Nephron progenitor cell (in vitro differentiated cells): ENCODE measurements around the gene ELOVL7.

Experiments used
- DNase-seq: peaks from one replicate; pipeline ENCODE4 v3.0.0; 2021
- H3K27ac Mint-ChIP-seq: 2 replicates; pipeline ENCODE4 v1.8.0; 2021; ENCODE audit warnings: mild to moderate bottlenecking, moderate library complexity, mixed read lengths
- H3K27me3 Mint-ChIP-seq: 2 replicates; pipeline ENCODE4 v1.8.0; 2021; ENCODE audit warnings: mild to moderate bottlenecking, low read depth, mixed read lengths; ENCODE audit not compliant: poor library complexity
- H3K36me3 Mint-ChIP-seq: 2 replicates; pipeline ENCODE4 v1.8.0; 2021; ENCODE audit warnings: low read depth, mixed read lengths
- H3K4me1 Mint-ChIP-seq: 2 replicates; pipeline ENCODE4 v1.8.0; 2021; ENCODE audit warnings: mixed read lengths
- H3K4me3 Mint-ChIP-seq: 2 replicates; pipeline ENCODE4 v1.8.0; 2021; ENCODE audit warnings: mild to moderate bottlenecking, moderate library complexity, mixed read lengths
- H3K9me3 Mint-ChIP-seq: 2 replicates; pipeline ENCODE4 v1.8.0; 2021; ENCODE audit warnings: mild to moderate bottlenecking, moderate library complexity, mixed read lengths
- CTCF ChIP-seq: fragments of 200-600 bp; sonication (generic); IDR thresholded peaks from 2 replicates; pipeline ENCODE4 v1.5.0; 2021; ENCODE audit warnings: antibody characterized with exemption

Gene ELOVL7

GRCh38 chr5:60827201-60827600 is 16.9 kb downstream of the ELOVL7 start:
- Mint-ChIP-seq H3K27me3 (no peaks in the 10 kb centered on the region), H3K4me1 (no peaks in the 10 kb centered on the region), H3K27ac (no peak overlapping the region), H3K36me3 (no peaks in the 10 kb centered on the region), H3K4me3 (no peak overlapping the region), H3K9me3 (no peaks in the 10 kb centered on the region)
- no peak for DNase-seq
- TF ChIP-seq CTCF, result no peak

- TF ChIP-seq CTCF, result no peak
- H3K27me3 Mint-ChIP-seq, result no peaks in the 10 kb centered on the region
- H3K4me3 Mint-ChIP-seq, result no peak overlapping the region
- H3K9me3 Mint-ChIP-seq, result no peaks in the 10 kb centered on the region
- H3K27ac Mint-ChIP-seq, result no peak overlapping the region
- H3K36me3 Mint-ChIP-seq, result no peaks in the 10 kb centered on the region
- DNase-seq, result no peak
- no peaks in the 10 kb centered on the region for H3K4me1 Mint-ChIP-seq
Observed at GRCh38 chr5:60826653-60827052, 17.4 kb downstream of the ELOVL7 start.

- H3K36me3 Mint-ChIP-seq, result no peaks in the 10 kb centered on the region
- DNase-seq, result no peak
- no peak overlapping the region for H3K27ac Mint-ChIP-seq
- H3K4me3 Mint-ChIP-seq, result no peak overlapping the region
- no peaks in the 10 kb centered on the region for H3K27me3 Mint-ChIP-seq
- H3K4me1 Mint-ChIP-seq, result no peaks in the 10 kb centered on the region
- H3K9me3 Mint-ChIP-seq, result no peaks in the 10 kb centered on the region
- TF ChIP-seq CTCF, result no peak
Observed at GRCh38 chr5:60823574-60823973, 20.5 kb downstream of the ELOVL7 start.

GRCh38 chr5:60822285-60822556 is 21.8 kb downstream of the ELOVL7 start:
- Mint-ChIP-seq H3K4me1 (no peaks in the 10 kb centered on the region), H3K9me3 (no peaks in the 10 kb centered on the region), H3K36me3 (no peaks in the 10 kb centered on the region), H3K27me3 (no peaks in the 10 kb centered on the region), H3K4me3 (no peak overlapping the region), H3K27ac (no peak overlapping the region)
- no peak for DNase-seq
- no peak for TF ChIP-seq CTCF

- no peak for DNase-seq
- Mint-ChIP-seq H3K36me3 (no peaks in the 10 kb centered on the region), H3K27me3 (no peaks in the 10 kb centered on the region), H3K27ac (no peak overlapping the region), H3K4me1 (no peaks in the 10 kb centered on the region), H3K4me3 (no peak overlapping the region), H3K9me3 (no peaks in the 10 kb centered on the region)
- TF ChIP-seq CTCF, result no peak
Observed at GRCh38 chr5:60821488-60822284, 22.4 kb downstream of the ELOVL7 start.
